HepG2 (cell line): ENCODE measurements around the gene RPS6KA2. TPM values are rescaled to one million over a fixed set of nuclear protein-coding genes. Genes with fewer than 3 reads are reported as not detected.

Experiments
- ARNT ChIP-seq: fragments of 450-650 bp; IDR thresholded peaks from 2 replicates; pipeline ENCODE4 v1.6.1; 2017
- HNF4G ChIP-seq, 2 experiments: sonication (generic) in 1 of 2; formaldehyde crosslinking in 1 of 2; IDR thresholded peaks; 2 replicates each; pipeline versions ENCODE4 v1.4.0 to v1.6.1; 2011 to 2020; ENCODE audit warnings: borderline replicate concordance in 2 of 2, low read depth in 2 of 2, mild to moderate bottlenecking in 2 of 2, low read length in 1 of 2, missing genetic modification reagents in 1 of 2, moderate library complexity in 1 of 2
- KMT2A ChIP-seq: sonication (generic); formaldehyde crosslinking; IDR thresholded peaks from 2 replicates; pipeline ENCODE4 v1.4.0; 2020; ENCODE audit warnings: missing genetic modification reagents
- REPIN1 ChIP-seq: sonication (generic); formaldehyde crosslinking; IDR thresholded peaks from 2 replicates; pipeline ENCODE4 v1.8.0; 2022; ENCODE audit warnings: missing genetic modification reagents, low read depth, mild to moderate bottlenecking, borderline replicate concordance
- SALL2 ChIP-seq: sonication (generic); formaldehyde crosslinking; IDR thresholded peaks from 2 replicates; pipeline ENCODE4 v1.8.1; 2023; ENCODE audit warnings: mild to moderate bottlenecking, missing genetic modification reagents, inconsistent platforms
- SMYD3 ChIP-seq: sonication (generic); formaldehyde crosslinking; IDR thresholded peaks from 2 replicates; pipeline ENCODE4 v1.8.1; 2023; ENCODE audit warnings: mild to moderate bottlenecking, missing genetic modification reagents
- ZNF138 ChIP-seq: sonication (generic); formaldehyde crosslinking; IDR thresholded peaks from 2 replicates; pipeline ENCODE4 v1.5.0; 2020; ENCODE audit warnings: mild to moderate bottlenecking, low read depth, missing genetic modification reagents
- ZNF263 ChIP-seq: sonication (generic); formaldehyde crosslinking; IDR thresholded peaks from 2 replicates; pipeline ENCODE4 v1.4.0; 2020; ENCODE audit warnings: missing genetic modification reagents
- ZNF747 ChIP-seq: sonication (generic); formaldehyde crosslinking; IDR thresholded peaks from 2 replicates; pipeline ENCODE4 v1.8.1; 2023; ENCODE audit warnings: missing genetic modification reagents, mild to moderate bottlenecking, borderline replicate concordance
- polyA plus RNA-seq, 8 experiments: library from polyadenylated mRNA; depleted of rRNA in 3 of 8; stranded (reverse) in 7 of 8; unstranded in 1 of 8; fragments of >200 nt; fragmentation: Illumina TruSeq in 4 of 8; extraction: Trizol in 4 of 8; gene quantifications; 2 replicates each; pipeline versions ENCODE4 v1.2.1 to v1.2.3, GENCODE V29; 2011 to 2016; ENCODE audit warnings: low read depth in 4 of 8, missing spikeins in 1 of 8, mixed read lengths in 1 of 8; ENCODE audit not compliant: insufficient read depth in 1 of 8
- total RNA-seq, 5 experiments: library from RNA; depleted of rRNA; stranded (reverse); fragments of >200 nt; fragmentation: Illumina TruSeq; extraction: Trizol; gene quantifications; 2 replicates each; pipeline ENCODE4 v1.2.3, GENCODE V29; 2016; ENCODE audit warnings: low read depth in 1 of 5
- TF ChIP-seq, protein P1 (sequence below): sonication (generic); formaldehyde crosslinking; IDR thresholded peaks from 2 replicates; pipeline ENCODE4 v1.4.0; 2020; ENCODE audit warnings: mild to moderate bottlenecking, missing genetic modification reagents, borderline replicate concordance
- TF ChIP-seq, protein P2 (sequence below): sonication (generic); formaldehyde crosslinking; IDR thresholded peaks from 2 replicates; pipeline ENCODE4 v1.5.0; 2020; ENCODE audit warnings: missing genetic modification reagents, mild to moderate bottlenecking, borderline replicate concordance
- TF ChIP-seq, protein P3 (sequence below): sonication (generic); formaldehyde crosslinking; IDR thresholded peaks from 2 replicates; pipeline ENCODE4 v1.5.1; 2020; ENCODE audit warnings: mild to moderate bottlenecking, missing genetic modification reagents, borderline replicate concordance

Gene RPS6KA2
- total and polyA plus RNA-seq, 2 of the 13 experiments (the other 11 are each of a cell fraction or from before 2014, with no cell fraction given), result 0.22 to 0.38 TPM

DNA sequence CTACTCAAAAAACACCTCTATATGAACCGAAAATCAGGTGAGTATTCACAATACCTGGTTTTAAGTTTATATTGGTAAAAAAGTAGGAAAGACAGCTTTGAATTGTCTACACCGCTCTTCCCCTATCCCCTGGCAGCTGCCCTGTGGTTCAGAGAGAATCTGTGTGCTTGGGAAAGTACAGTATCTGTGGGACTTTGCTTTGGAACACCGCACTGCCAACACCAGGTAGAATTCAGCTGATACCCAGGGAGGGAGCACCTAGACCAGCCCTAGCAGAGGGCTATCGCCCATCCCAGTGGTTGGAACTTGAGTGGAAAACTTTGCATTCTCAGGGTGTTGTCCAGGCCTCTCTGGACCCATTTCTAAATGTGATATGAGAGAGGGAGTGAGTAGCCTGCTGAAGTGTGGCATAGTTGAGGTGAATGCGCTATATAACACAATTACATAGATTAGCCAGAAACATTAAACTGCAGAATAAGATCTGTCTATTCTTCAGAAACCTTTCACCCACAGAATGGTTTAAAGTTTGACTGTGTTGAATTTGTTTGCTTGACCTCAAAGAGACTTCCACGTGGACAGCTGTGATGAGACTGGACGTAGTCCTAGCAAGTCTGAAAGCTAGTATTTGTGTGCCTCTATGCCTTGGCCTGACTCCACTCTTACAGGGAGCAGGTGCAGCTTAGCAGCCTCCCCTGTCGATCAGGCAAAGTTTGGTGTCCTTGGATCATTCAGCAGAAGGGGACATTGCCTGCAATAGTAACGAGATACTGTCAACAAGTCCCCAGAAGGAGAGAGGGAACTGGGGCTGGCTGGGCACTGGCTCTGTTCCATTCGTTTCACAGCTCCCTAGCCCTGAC, 232.8 kb downstream of the RPS6KA2 start (continued):
- TF ChIP-seq, protein P1, sequence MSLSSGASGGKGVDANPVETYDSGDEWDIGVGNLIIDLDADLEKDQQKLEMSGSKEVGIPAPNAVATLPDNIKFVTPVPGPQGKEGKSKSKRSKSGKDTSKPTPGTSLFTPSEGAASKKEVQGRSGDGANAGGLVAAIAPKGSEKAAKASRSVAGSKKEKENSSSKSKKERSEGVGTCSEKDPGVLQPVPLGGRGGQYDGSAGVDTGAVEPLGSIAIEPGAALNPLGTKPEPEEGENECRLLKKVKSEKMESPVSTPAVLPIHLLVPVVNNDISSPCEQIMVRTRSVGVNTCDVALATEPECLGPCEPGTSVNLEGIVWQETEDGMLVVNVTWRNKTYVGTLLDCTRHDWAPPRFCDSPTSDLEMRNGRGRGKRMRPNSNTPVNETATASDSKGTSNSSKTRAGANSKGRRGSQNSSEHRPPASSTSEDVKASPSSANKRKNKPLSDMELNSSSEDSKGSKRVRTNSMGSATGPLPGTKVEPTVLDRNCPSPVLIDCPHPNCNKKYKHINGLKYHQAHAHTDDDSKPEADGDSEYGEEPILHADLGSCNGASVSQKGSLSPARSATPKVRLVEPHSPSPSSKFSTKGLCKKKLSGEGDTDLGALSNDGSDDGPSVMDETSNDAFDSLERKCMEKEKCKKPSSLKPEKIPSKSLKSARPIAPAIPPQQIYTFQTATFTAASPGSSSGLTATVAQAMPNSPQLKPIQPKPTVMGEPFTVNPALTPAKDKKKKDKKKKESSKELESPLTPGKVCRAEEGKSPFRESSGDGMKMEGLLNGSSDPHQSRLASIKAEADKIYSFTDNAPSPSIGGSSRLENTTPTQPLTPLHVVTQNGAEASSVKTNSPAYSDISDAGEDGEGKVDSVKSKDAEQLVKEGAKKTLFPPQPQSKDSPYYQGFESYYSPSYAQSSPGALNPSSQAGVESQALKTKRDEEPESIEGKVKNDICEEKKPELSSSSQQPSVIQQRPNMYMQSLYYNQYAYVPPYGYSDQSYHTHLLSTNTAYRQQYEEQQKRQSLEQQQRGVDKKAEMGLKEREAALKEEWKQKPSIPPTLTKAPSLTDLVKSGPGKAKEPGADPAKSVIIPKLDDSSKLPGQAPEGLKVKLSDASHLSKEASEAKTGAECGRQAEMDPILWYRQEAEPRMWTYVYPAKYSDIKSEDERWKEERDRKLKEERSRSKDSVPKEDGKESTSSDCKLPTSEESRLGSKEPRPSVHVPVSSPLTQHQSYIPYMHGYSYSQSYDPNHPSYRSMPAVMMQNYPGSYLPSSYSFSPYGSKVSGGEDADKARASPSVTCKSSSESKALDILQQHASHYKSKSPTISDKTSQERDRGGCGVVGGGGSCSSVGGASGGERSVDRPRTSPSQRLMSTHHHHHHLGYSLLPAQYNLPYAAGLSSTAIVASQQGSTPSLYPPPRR (CRISPR knock-in tag), result peak; percentile 78; the same call in 1 of the 2 replicates
- TF ChIP-seq, protein P2, sequence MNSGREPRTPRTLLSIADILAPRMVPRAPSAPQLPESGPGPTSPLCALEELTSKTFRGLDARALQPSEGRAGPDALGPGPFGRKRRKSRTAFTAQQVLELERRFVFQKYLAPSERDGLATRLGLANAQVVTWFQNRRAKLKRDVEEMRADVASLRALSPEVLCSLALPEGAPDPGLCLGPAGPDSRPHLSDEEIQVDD (CRISPR knock-in tag), result no peak
- TF ChIP-seq HNF4G (IDR thresholded peaks at IDR 0.05; ENCODE audit: borderline replicate concordance, low read depth, low read length) (no peak), HNF4G (CRISPR knock-in tag; IDR thresholded peaks at IDR 0.05; ENCODE audit: borderline replicate concordance, low read depth) (peak; percentile 60; the same call in 1 of the 2 replicates), KMT2A (CRISPR knock-in tag) (0 out of 2 replicates have a peak, but pooled peaks have one; percentile 34), ZNF263 (CRISPR knock-in tag) (peak; percentile 53; the same call in 1 of the 2 replicates), SALL2 (CRISPR knock-in tag) (0 out of 2 replicates have a peak, but pooled peaks have one; percentile 45), ZNF747 (CRISPR knock-in tag) (0 out of 2 replicates have a peak, but pooled peaks have one; percentile 57), ARNT (no peak), ZNF138 (CRISPR knock-in tag) (no peak), REPIN1 (CRISPR knock-in tag) (peak; percentile 79; the same call in 1 of the 2 replicates), SMYD3 (CRISPR knock-in tag) (peak; percentile 72; the same call in 1 of the 2 replicates)
- TF ChIP-seq, protein P3, sequence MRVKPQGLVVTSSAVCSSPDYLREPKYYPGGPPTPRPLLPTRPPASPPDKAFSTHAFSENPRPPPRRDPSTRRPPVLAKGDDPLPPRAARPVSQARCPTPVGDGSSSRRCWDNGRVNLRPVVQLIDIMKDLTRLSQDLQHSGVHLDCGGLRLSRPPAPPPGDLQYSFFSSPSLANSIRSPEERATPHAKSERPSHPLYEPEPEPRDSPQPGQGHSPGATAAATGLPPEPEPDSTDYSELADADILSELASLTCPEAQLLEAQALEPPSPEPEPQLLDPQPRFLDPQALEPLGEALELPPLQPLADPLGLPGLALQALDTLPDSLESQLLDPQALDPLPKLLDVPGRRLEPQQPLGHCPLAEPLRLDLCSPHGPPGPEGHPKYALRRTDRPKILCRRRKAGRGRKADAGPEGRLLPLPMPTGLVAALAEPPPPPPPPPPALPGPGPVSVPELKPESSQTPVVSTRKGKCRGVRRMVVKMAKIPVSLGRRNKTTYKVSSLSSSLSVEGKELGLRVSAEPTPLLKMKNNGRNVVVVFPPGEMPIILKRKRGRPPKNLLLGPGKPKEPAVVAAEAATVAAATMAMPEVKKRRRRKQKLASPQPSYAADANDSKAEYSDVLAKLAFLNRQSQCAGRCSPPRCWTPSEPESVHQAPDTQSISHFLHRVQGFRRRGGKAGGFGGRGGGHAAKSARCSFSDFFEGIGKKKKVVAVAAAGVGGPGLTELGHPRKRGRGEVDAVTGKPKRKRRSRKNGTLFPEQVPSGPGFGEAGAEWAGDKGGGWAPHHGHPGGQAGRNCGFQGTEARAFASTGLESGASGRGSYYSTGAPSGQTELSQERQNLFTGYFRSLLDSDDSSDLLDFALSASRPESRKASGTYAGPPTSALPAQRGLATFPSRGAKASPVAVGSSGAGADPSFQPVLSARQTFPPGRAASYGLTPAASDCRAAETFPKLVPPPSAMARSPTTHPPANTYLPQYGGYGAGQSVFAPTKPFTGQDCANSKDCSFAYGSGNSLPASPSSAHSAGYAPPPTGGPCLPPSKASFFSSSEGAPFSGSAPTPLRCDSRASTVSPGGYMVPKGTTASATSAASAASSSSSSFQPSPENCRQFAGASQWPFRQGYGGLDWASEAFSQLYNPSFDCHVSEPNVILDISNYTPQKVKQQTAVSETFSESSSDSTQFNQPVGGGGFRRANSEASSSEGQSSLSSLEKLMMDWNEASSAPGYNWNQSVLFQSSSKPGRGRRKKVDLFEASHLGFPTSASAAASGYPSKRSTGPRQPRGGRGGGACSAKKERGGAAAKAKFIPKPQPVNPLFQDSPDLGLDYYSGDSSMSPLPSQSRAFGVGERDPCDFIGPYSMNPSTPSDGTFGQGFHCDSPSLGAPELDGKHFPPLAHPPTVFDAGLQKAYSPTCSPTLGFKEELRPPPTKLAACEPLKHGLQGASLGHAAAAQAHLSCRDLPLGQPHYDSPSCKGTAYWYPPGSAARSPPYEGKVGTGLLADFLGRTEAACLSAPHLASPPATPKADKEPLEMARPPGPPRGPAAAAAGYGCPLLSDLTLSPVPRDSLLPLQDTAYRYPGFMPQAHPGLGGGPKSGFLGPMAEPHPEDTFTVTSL (CRISPR knock-in tag), result 0 out of 2 replicates have a peak, but pooled peaks have one; percentile 8
